ENCODE measurements around the gene KY. TPM values are rescaled to one million over a fixed set of nuclear protein-coding genes. Genes with fewer than 3 reads are reported as not detected.

Gene KY
- total and polyA plus RNA-seq, 9 donors, result 34.2 to 81.8 (median 51.1) TPM

GRCh38 chr3:134640378-134640777 is 10.4 kb downstream of the KY start:
- no peak for DNase-seq
- no peaks in the 10 kb centered on the region for H3K27me3 ChIP-seq (ENCODE audit: control insufficient read depth, insufficient read depth, low read length)
- WGBS (ENCODE audit: insufficient coverage), result 57% methylated on average over 1 of the region's 5 CpGs
- H3K4me3 ChIP-seq (ENCODE audit: low read length), result no peak overlapping the region
- peaks cover 7% of the 10 kb centered on the region for H3K36me3 ChIP-seq (ENCODE audit: control insufficient read depth, insufficient read depth, low read length)
- no peaks in the 10 kb centered on the region for H3K9me3 ChIP-seq (replicated peaks; ENCODE audit: control insufficient read depth, low read depth, low read length)
- H3K4me1 ChIP-seq (ENCODE audit: control insufficient read depth, insufficient read depth, low read length), result peaks cover 41% of the 10 kb centered on the region
- H3K27ac ChIP-seq (ENCODE audit: low read length), result no peak overlapping the region

- Histone ChIP-seq H3K36me3 (ENCODE audit: control insufficient read depth, insufficient read depth, low read length) (peaks cover 7% of the 10 kb centered on the region), H3K27me3 (ENCODE audit: control insufficient read depth, insufficient read depth, low read length) (no peaks in the 10 kb centered on the region), H3K4me3 (ENCODE audit: low read length) (no peak overlapping the region), H3K9me3 (replicated peaks; ENCODE audit: control insufficient read depth, low read depth, low read length) (no peaks in the 10 kb centered on the region), H3K27ac (ENCODE audit: low read length) (no peak overlapping the region), H3K4me1 (ENCODE audit: control insufficient read depth, insufficient read depth, low read length) (peaks cover 24% of the 10 kb centered on the region)
- WGBS (ENCODE audit: insufficient coverage), result 38% methylated on average over 4 of the region's 6 CpGs
- no peak for DNase-seq
Measured at GRCh38 chr3:134638385-134639030, 12.3 kb downstream of the KY start.

GRCh38 chr3:134636406-134636805 is 14.4 kb downstream of the KY start:
- Histone ChIP-seq H3K4me1 (ENCODE audit: control insufficient read depth, insufficient read depth, low read length) (peaks cover 6% of the 10 kb centered on the region), H3K4me3 (ENCODE audit: low read length) (no peak overlapping the region), H3K9me3 (replicated peaks; ENCODE audit: control insufficient read depth, low read depth, low read length) (no peaks in the 10 kb centered on the region), H3K27ac (ENCODE audit: low read length) (no peak overlapping the region), H3K27me3 (ENCODE audit: control insufficient read depth, insufficient read depth, low read length) (no peaks in the 10 kb centered on the region), H3K36me3 (ENCODE audit: control insufficient read depth, insufficient read depth, low read length) (no peaks in the 10 kb centered on the region)
- WGBS (ENCODE audit: insufficient coverage), result no CpG with 5 or more reads among the region's 1 CpG
- no peak for DNase-seq

GRCh38 chr3:134630506-134630905 is 20.3 kb downstream of the KY start:
- peaks cover 23% of the 10 kb centered on the region for H3K36me3 ChIP-seq (ENCODE audit: control insufficient read depth, insufficient read depth, low read length)
- no CpG with 5 or more reads among the region's 1 CpG for WGBS (ENCODE audit: insufficient coverage)
- H3K4me3 ChIP-seq (ENCODE audit: low read length), result no peak overlapping the region
- H3K27me3 ChIP-seq (ENCODE audit: control insufficient read depth, insufficient read depth, low read length), result no peaks in the 10 kb centered on the region
- H3K4me1 ChIP-seq (ENCODE audit: control insufficient read depth, insufficient read depth, low read length), result no peaks in the 10 kb centered on the region
- peaks cover 5% of the 10 kb centered on the region for H3K9me3 ChIP-seq (replicated peaks; ENCODE audit: control insufficient read depth, low read depth, low read length)
- no peak for DNase-seq
- H3K27ac ChIP-seq (ENCODE audit: low read length), result no peak overlapping the region

- Histone ChIP-seq H3K9me3 (replicated peaks; ENCODE audit: control insufficient read depth, low read depth, low read length) (peaks cover 5% of the 10 kb centered on the region), H3K27me3 (ENCODE audit: control insufficient read depth, insufficient read depth, low read length) (no peaks in the 10 kb centered on the region), H3K27ac (ENCODE audit: low read length) (no peak overlapping the region), H3K36me3 (ENCODE audit: control insufficient read depth, insufficient read depth, low read length) (peaks cover 32% of the 10 kb centered on the region), H3K4me3 (ENCODE audit: low read length) (no peak overlapping the region), H3K4me1 (ENCODE audit: control insufficient read depth, insufficient read depth, low read length) (no peaks in the 10 kb centered on the region)
- no peak for DNase-seq
- 90% methylated on average over 2 of the region's 2 CpGs for WGBS (ENCODE audit: insufficient coverage)
Measured at GRCh38 chr3:134628884-134629283, 21.9 kb downstream of the KY start.

GRCh38 chr3:134627831-134628230 is 23.0 kb downstream of the KY start:
- peaks cover 5% of the 10 kb centered on the region for H3K9me3 ChIP-seq (replicated peaks; ENCODE audit: control insufficient read depth, low read depth, low read length)
- peaks cover 32% of the 10 kb centered on the region for H3K36me3 ChIP-seq (ENCODE audit: control insufficient read depth, insufficient read depth, low read length)
- no peaks in the 10 kb centered on the region for H3K27me3 ChIP-seq (ENCODE audit: control insufficient read depth, insufficient read depth, low read length)
- 100% methylated on average over 1 of the region's 1 CpG for WGBS (ENCODE audit: insufficient coverage)
- no peak overlapping the region for H3K27ac ChIP-seq (ENCODE audit: low read length)
- no peaks in the 10 kb centered on the region for H3K4me1 ChIP-seq (ENCODE audit: control insufficient read depth, insufficient read depth, low read length)
- no peak for DNase-seq
- H3K4me3 ChIP-seq (ENCODE audit: low read length), result no peak overlapping the region

GRCh38 chr3:134625885-134626741 is 24.7 kb downstream of the KY start:
- Histone ChIP-seq H3K9me3 (replicated peaks; ENCODE audit: control insufficient read depth, low read depth, low read length) (peaks cover 4% of the 10 kb centered on the region), H3K27me3 (ENCODE audit: control insufficient read depth, insufficient read depth, low read length) (no peaks in the 10 kb centered on the region), H3K4me3 (ENCODE audit: low read length) (no peak overlapping the region), H3K36me3 (ENCODE audit: control insufficient read depth, insufficient read depth, low read length) (peaks cover 35% of the 10 kb centered on the region), H3K27ac (ENCODE audit: low read length) (no peak overlapping the region), H3K4me1 (ENCODE audit: control insufficient read depth, insufficient read depth, low read length) (no peaks in the 10 kb centered on the region)
- no peak for DNase-seq
- WGBS (ENCODE audit: insufficient coverage), result 69% methylated on average over 1 of the region's 5 CpGs

- DNase-seq, result no peak
- Histone ChIP-seq H3K9me3 (replicated peaks; ENCODE audit: control insufficient read depth, low read depth, low read length) (peaks cover 2% of the 10 kb centered on the region), H3K36me3 (ENCODE audit: control insufficient read depth, insufficient read depth, low read length) (peaks cover 39% of the 10 kb centered on the region), H3K27me3 (ENCODE audit: control insufficient read depth, insufficient read depth, low read length) (no peaks in the 10 kb centered on the region), H3K27ac (ENCODE audit: low read length) (no peak overlapping the region), H3K4me3 (ENCODE audit: low read length) (no peak overlapping the region), H3K4me1 (ENCODE audit: control insufficient read depth, insufficient read depth, low read length) (no peaks in the 10 kb centered on the region)
- 75% methylated on average over 6 of the region's 8 CpGs for WGBS (ENCODE audit: insufficient coverage)
Measured at GRCh38 chr3:134625462-134625861, 25.4 kb downstream of the KY start.

GRCh38 chr3:134624537-134625287 is 26.1 kb downstream of the KY start:
- H3K27ac ChIP-seq (ENCODE audit: low read length), result no peak overlapping the region
- no peaks in the 10 kb centered on the region for H3K9me3 ChIP-seq (replicated peaks; ENCODE audit: control insufficient read depth, low read depth, low read length)
- peaks cover 47% of the 10 kb centered on the region for H3K36me3 ChIP-seq (ENCODE audit: control insufficient read depth, insufficient read depth, low read length)
- WGBS (ENCODE audit: insufficient coverage), result 93% methylated on average over 3 of the region's 5 CpGs
- H3K4me3 ChIP-seq (ENCODE audit: low read length), result no peak overlapping the region
- DNase-seq, result no peak
- no peaks in the 10 kb centered on the region for H3K4me1 ChIP-seq (ENCODE audit: control insufficient read depth, insufficient read depth, low read length)
- H3K27me3 ChIP-seq (ENCODE audit: control insufficient read depth, insufficient read depth, low read length), result no peaks in the 10 kb centered on the region

GRCh38 chr3:134623615-134624245 is 27.1 kb downstream of the KY start:
- Histone ChIP-seq H3K4me3 (ENCODE audit: low read length) (no peak overlapping the region), H3K27ac (ENCODE audit: low read length) (no peak overlapping the region), H3K27me3 (ENCODE audit: control insufficient read depth, insufficient read depth, low read length) (no peaks in the 10 kb centered on the region), H3K36me3 (ENCODE audit: control insufficient read depth, insufficient read depth, low read length) (peaks cover 52% of the 10 kb centered on the region), H3K9me3 (replicated peaks; ENCODE audit: control insufficient read depth, low read depth, low read length) (no peaks in the 10 kb centered on the region), H3K4me1 (ENCODE audit: control insufficient read depth, insufficient read depth, low read length) (no peaks in the 10 kb centered on the region)
- WGBS (ENCODE audit: insufficient coverage), result 82% methylated on average over 7 of the region's 7 CpGs
- no peak for DNase-seq
